H1 (cell line): Measurements from ENCODE around the gene KAT5. TPM values are rescaled to one million over a fixed set of nuclear protein-coding genes. Genes with fewer than 3 reads are reported as not detected.

Source experiments
- CTCF ChIA-PET: fragments of 300-600 bp; sonication (Branson Sonifier 250); formaldehyde crosslinking; loops from one replicate; lab custom pipeline; 2021; ENCODE audit not compliant: partially characterized antibody; lab: Charles Lee
- POLR2A ChIA-PET: fragments of 300-600 bp; sonication (Branson Sonifier 250); formaldehyde crosslinking; loops from one replicate; lab custom pipeline; 2021; ENCODE audit warnings: inconsistent platforms; ENCODE audit not compliant: partially characterized antibody; lab: Charles Lee
- DNase-seq, 2 experiments: peaks; one replicate each; pipeline versions ENCODE4 v3.0.0 to v3.0.0-alpha.2; 2010 to 2022; ENCODE audit warnings: low spot score in 2 of 2, low read depth in 1 of 2, mixed read lengths in 1 of 2
- FAIRE-seq: peaks from 2 replicates; lab custom pipeline; 2011; peaks lifted over from hg19 to GRCh38; lab: Jason Lieb, UNC
- H2AFZ ChIP-seq: 2 replicates; pipeline ENCODE4 v1.8.1; 2012; ENCODE audit warnings: low read length, inconsistent platforms
- H2AK5ac ChIP-seq: 2 replicates; pipeline ENCODE4 v1.6.1; 2013; ENCODE audit warnings: low read depth, low read length
- H2BK120ac ChIP-seq: replicated peaks from 2 replicates; pipeline ENCODE3; 2013; ENCODE audit warnings: low read depth, low read length, inconsistent platforms
- H2BK12ac ChIP-seq: 2 replicates; pipeline ENCODE4 v1.6.1; 2013; ENCODE audit warnings: low read depth, low read length
- H2BK15ac ChIP-seq: 2 replicates; pipeline ENCODE4 v1.6.1; 2013; ENCODE audit warnings: low read length
- H2BK20ac ChIP-seq: 2 replicates; pipeline ENCODE4 v1.6.1; 2013; ENCODE audit warnings: low read length
- H2BK5ac ChIP-seq: 2 replicates; pipeline ENCODE4 v1.6.1; 2013; ENCODE audit warnings: low read depth, low read length
- H3K14ac ChIP-seq: 2 replicates; pipeline ENCODE4 v1.6.1; 2013; ENCODE audit warnings: inconsistent platforms; ENCODE audit not compliant: insufficient read length
- H3K18ac ChIP-seq: 2 replicates; pipeline ENCODE4 v1.6.1; 2013; ENCODE audit warnings: low read length; ENCODE audit errors: extremely low read depth
- H3K23ac ChIP-seq: 2 replicates; pipeline ENCODE4 v1.6.1; 2013; ENCODE audit warnings: inconsistent platforms; ENCODE audit not compliant: insufficient read length
- H3K23me2 ChIP-seq: 2 replicates; pipeline ENCODE4 v1.6.1; 2013; ENCODE audit warnings: low read depth, low read length
- H3K27ac ChIP-seq: 2 replicates; pipeline ENCODE4 v1.6.1; 2011; ENCODE audit warnings: low read depth, low read length, inconsistent platforms
- H3K27me3 ChIP-seq, 4 experiments: replicated peaks in 1 of 4; 1 replicate in 1 of 4; 2 replicates in 3 of 4; pipeline versions ENCODE4 v1.6.1 to v1.8.1; 2011 to 2013; ENCODE audit warnings: low read length in 3 of 4, mild to moderate bottlenecking in 3 of 4, inconsistent platforms in 2 of 4, mixed read lengths in 2 of 4, moderate library complexity in 1 of 4; ENCODE audit not compliant: control insufficient read depth in 3 of 4, insufficient read depth in 3 of 4; ENCODE audit errors: extremely low read depth in 1 of 4
- H3K36me3 ChIP-seq, 4 experiments: 2 replicates each; pipeline versions ENCODE4 v1.6.1 to v1.8.1; 2011 to 2013; ENCODE audit warnings: mild to moderate bottlenecking in 4 of 4, low read length in 3 of 4, moderate library complexity in 2 of 4, control low read depth in 1 of 4, inconsistent platforms in 1 of 4; ENCODE audit not compliant: insufficient read depth in 4 of 4, control insufficient read depth in 2 of 4
- H3K4ac ChIP-seq: replicated peaks from 2 replicates; pipeline ENCODE3; 2013; ENCODE audit warnings: low read length, low read depth, mixed read lengths, inconsistent platforms; ENCODE audit not compliant: insufficient read length
- H3K4me1 ChIP-seq, 4 experiments: replicated peaks in 1 of 4; 1 replicate in 1 of 4; 2 replicates in 3 of 4; pipeline versions ENCODE4 v1.6.1 to v1.8.1; 2011 to 2013; ENCODE audit warnings: low read length in 3 of 4, inconsistent platforms in 2 of 4, mixed read lengths in 1 of 4; ENCODE audit not compliant: insufficient read depth in 4 of 4, control insufficient read depth in 3 of 4
- H3K4me2 ChIP-seq, 2 experiments: 2 replicates each; pipeline versions ENCODE4 v1.6.1 to v1.8.1; 2011 to 2013; ENCODE audit warnings: low read depth in 2 of 2, low read length in 2 of 2, control low read depth in 1 of 2, inconsistent platforms in 1 of 2, mild to moderate bottlenecking in 1 of 2; ENCODE audit not compliant: insufficient read depth in 1 of 2
- H3K4me3 ChIP-seq, 4 experiments: fragments of 200-600, 300-600 bp in 1 of 4; sonication (generic), shearing (Covaris generic), sonication (Bioruptor Twin) in 1 of 4; 2 replicates each; pipeline versions ENCODE4 v1.5.1 to v1.8.1; 2011 to 2016; ENCODE audit warnings: low read length in 4 of 4, low read depth in 3 of 4, control low read depth in 2 of 4, inconsistent platforms in 2 of 4, mild to moderate bottlenecking in 2 of 4, mixed read lengths in 1 of 4, moderate library complexity in 1 of 4; ENCODE audit not compliant: insufficient read depth in 2 of 4; ENCODE audit errors: extremely low read depth in 1 of 4
- H3K56ac ChIP-seq: replicated peaks from 2 replicates; pipeline ENCODE3; 2013; ENCODE audit warnings: low read depth, mild to moderate bottlenecking, mixed read lengths, low read length, inconsistent platforms; ENCODE audit not compliant: insufficient read length
- H3K79me1 ChIP-seq: 2 replicates; pipeline ENCODE4 v1.6.1; 2013; ENCODE audit warnings: low read depth, low read length, control low read depth
- H3K79me2 ChIP-seq, 2 experiments: 2 replicates each; pipeline versions ENCODE4 v1.6.1 to v1.8.1; 2012 to 2013; ENCODE audit warnings: low read length in 2 of 2, mild to moderate bottlenecking in 2 of 2, inconsistent platforms in 1 of 2; ENCODE audit not compliant: insufficient read depth in 2 of 2, control insufficient read depth in 1 of 2
- H3K9ac ChIP-seq, 4 experiments: replicated peaks in 1 of 4; 1 replicate in 1 of 4; 2 replicates in 3 of 4; pipeline versions ENCODE4 v1.6.1 to v1.8.1; 2011 to 2013; ENCODE audit warnings: low read depth in 3 of 4, low read length in 3 of 4, control low read depth in 2 of 4, mild to moderate bottlenecking in 2 of 4, moderate library complexity in 2 of 4, inconsistent platforms in 1 of 4; ENCODE audit errors: extremely low read depth in 1 of 4
- H3K9me3 ChIP-seq, 2 experiments: 2 replicates each; pipeline versions ENCODE4 v1.6.1 to v1.8.1; 2012 to 2013; ENCODE audit warnings: mild to moderate bottlenecking in 2 of 2, moderate library complexity in 2 of 2, control low read depth in 1 of 2, inconsistent platforms in 1 of 2, low read depth in 1 of 2, low read length in 1 of 2, mixed read lengths in 1 of 2; ENCODE audit not compliant: insufficient read depth in 2 of 2
- H4K20me1 ChIP-seq, 2 experiments: replicated peaks in 1 of 2; 2 replicates each; pipeline versions ENCODE3 to v1.8.1; 2011 to 2013; ENCODE audit warnings: inconsistent platforms in 2 of 2, low read length in 2 of 2, mild to moderate bottlenecking in 1 of 2; ENCODE audit not compliant: insufficient read depth in 2 of 2, control insufficient read depth in 1 of 2
- H4K5ac ChIP-seq: 2 replicates; pipeline ENCODE4 v1.6.1; 2013; ENCODE audit warnings: low read length, low read depth, mixed read lengths, inconsistent platforms; ENCODE audit not compliant: insufficient read length
- H4K8ac ChIP-seq: 2 replicates; pipeline ENCODE4 v1.8.0; 2013; ENCODE audit warnings: mild to moderate bottlenecking, moderate library complexity, low read length, inconsistent platforms; ENCODE audit not compliant: insufficient read depth; ENCODE audit errors: extremely low read depth
- H4K91ac ChIP-seq: replicated peaks from 2 replicates; pipeline ENCODE3; 2013; ENCODE audit warnings: low read length, mixed read lengths, inconsistent platforms; ENCODE audit not compliant: insufficient read length
- CEBPB ChIP-seq: IDR thresholded peaks from 2 replicates; pipeline ENCODE4 v1.6.1; 2012; ENCODE audit warnings: low read depth, low read length
- EP300 ChIP-seq, 2 experiments: IDR thresholded peaks; 1 replicate in 1 of 2; 2 replicates in 1 of 2; pipeline ENCODE4 v1.6.1; 2011 to 2012; ENCODE audit warnings: low read depth in 2 of 2, low read length in 2 of 2, mild to moderate bottlenecking in 2 of 2, borderline replicate concordance in 1 of 2, inconsistent platforms in 1 of 2, moderate library complexity in 1 of 2
- HDAC6 ChIP-seq: IDR thresholded peaks from one replicate; pipeline ENCODE4 v1.7.1; 2012; ENCODE audit warnings: low read depth, mild to moderate bottlenecking, inconsistent platforms, low read length, moderate library complexity
- POLR2A ChIP-seq, 2 experiments: IDR thresholded peaks; 1 replicate in 1 of 2; 2 replicates in 1 of 2; pipeline ENCODE4 v1.6.1; 2011; ENCODE audit warnings: low read depth in 2 of 2, low read length in 2 of 2, mild to moderate bottlenecking in 2 of 2; ENCODE audit errors: control extremely low read depth in 1 of 2
- SAP30 ChIP-seq: fragments of 300-600 bp; sonication (generic); IDR thresholded peaks from 2 replicates; pipeline ENCODE4 v1.7.1; 2012; ENCODE audit warnings: low read length, moderate library complexity, mild to moderate bottlenecking, inconsistent platforms; ENCODE audit not compliant: insufficient read depth, insufficient replicate concordance
- SP2 ChIP-seq: IDR thresholded peaks from 2 replicates; pipeline ENCODE4 v1.6.1; 2012; ENCODE audit warnings: mild to moderate bottlenecking, low read length, inconsistent platforms
- SP4 ChIP-seq: IDR thresholded peaks from 2 replicates; pipeline ENCODE4 v1.6.1; 2012; ENCODE audit warnings: low read length, inconsistent platforms
- SRF ChIP-seq: IDR thresholded peaks from 2 replicates; pipeline ENCODE4 v1.6.1; 2011; ENCODE audit warnings: mild to moderate bottlenecking, low read depth, low read length, moderate library complexity
- TAF7 ChIP-seq: optimal IDR thresholded peaks from 2 replicates; pipeline ENCODE3; 2011; ENCODE audit warnings: low read depth, mild to moderate bottlenecking, inconsistent platforms, low read length, moderate library complexity, borderline replicate concordance
- TBP ChIP-seq: IDR thresholded peaks from 2 replicates; pipeline ENCODE4 v1.6.1; 2011; ENCODE audit warnings: low read depth, low read length, improper control_type of control experiment
- WGBS, 2 experiments: shearing (Covaris generic) in 1 of 2; methylation state at CpG; one replicate each; pipeline versions ENCODE4 v1.1.6 to v1.1.7; 2013 to 2015; ENCODE audit warnings: low lambda C conversion rate in 2 of 2, mixed read lengths in 2 of 2, inconsistent platforms in 1 of 2, low coverage in 1 of 2, missing lambda C conversion rate in 1 of 2; ENCODE audit not compliant: insufficient replicate concordance in 2 of 2, insufficient coverage in 1 of 2, insufficient read length in 1 of 2; ENCODE audit errors: extremely low coverage in 1 of 2, missing lambda C conversion rate in 1 of 2; 5-methylcytosine and 5-hydroxymethylcytosine counted together
- polyA plus RNA-seq, 7 experiments: library from polyadenylated mRNA; depleted of rRNA in 3 of 7; stranded (reverse) in 5 of 7; unstranded in 2 of 7; fragments of >200 nt in 5 of 7; fragments of 200-250 nt in 2 of 7; gene quantifications; 1 replicate in 5 of 7; 2 replicates in 1 of 7; 4 replicates in 1 of 7; pipeline versions ENCODE4 v1.2.1 to v1.2.3, GENCODE V29; 2011 to 2013; ENCODE audit warnings: missing spikeins in 2 of 7, mixed read lengths in 2 of 7
- total RNA-seq: library from RNA; stranded (reverse); fragmentation: NEBNext Ultra II Directional; extraction: Animal tissue kit (Norgen Biotek cat#: 25700); gene quantifications from 2 replicates; pipeline ENCODE4 v1.2.1, GENCODE V29; 2021

Gene KAT5
- total and polyA plus RNA-seq, 2 of the 8 experiments (the other 6 are each of a cell fraction or from before 2014, with no cell fraction given): 26.7 to 37.4 TPM

DNA sequence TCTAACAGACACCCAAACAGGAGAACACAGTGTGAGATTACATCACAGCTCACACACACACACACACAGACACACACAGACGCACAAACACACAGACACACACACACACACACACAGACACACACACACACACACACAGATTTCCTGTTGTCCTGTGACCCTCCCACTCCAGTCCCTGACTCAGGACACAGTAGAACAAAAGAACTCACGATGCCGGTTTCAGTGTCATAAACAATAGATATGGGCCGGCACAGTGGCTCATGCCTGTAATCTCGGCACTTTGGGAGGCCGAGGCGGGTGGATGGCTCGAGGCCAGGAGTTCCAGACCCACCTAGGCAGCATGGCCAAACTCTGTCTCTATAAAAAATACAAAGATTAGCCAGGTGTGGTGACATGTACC is 13.8 kb upstream of the KAT5 start:
- TF ChIP-seq TBP (no peak), TAF7 (no peak), POLR2A (IDR thresholded peaks at IDR 0.05; ENCODE audit: control extremely low read depth in 1 of 2, low read depth in 2 of 2, low read length in 2 of 2) (no peak), CEBPB (no peak), SP4 (no peak), HDAC6 (no peak), SAP30 (no peak), EP300 (IDR thresholded peaks at IDR 0.05; ENCODE audit: borderline replicate concordance in 1 of 2, low read depth in 2 of 2, low read length in 2 of 2) (no peak), SRF (no peak), SP2 (no peak)
- no peak overlapping the region for H3K14ac ChIP-seq
- WGBS, 2 experiments: 83% methylated on average over 8 of the region's 8 CpGs; no CpG with 5 or more reads in 1 of the 2 experiments

More for the DNA sequence above, 13.8 kb upstream of the KAT5 start:
- Histone ChIP-seq H3K36me3 (no peaks in the 10 kb centered on the region), H3K23ac (no peak overlapping the region), H4K20me1 (no peaks in the 10 kb centered on the region), H3K79me1 (no peaks in the 10 kb centered on the region), H2BK120ac (no peak overlapping the region), H2BK20ac (no peak overlapping the region), H3K9me3 (0 out of 4 replicates have a peak, but pooled peaks cover 0 to 7% of the 10 kb centered on the region in 2 experiments), H3K4me3 (no peak overlapping the region), H4K8ac (no peak overlapping the region), H3K4me1 (no peaks in the 10 kb centered on the region), H3K56ac (no peak overlapping the region), H3K9ac (no peak overlapping the region), H3K27ac (no peak overlapping the region), H2BK12ac (no peak overlapping the region), H2AFZ (no peak overlapping the region), H4K91ac (no peak overlapping the region), H3K79me2 (no peaks in the 10 kb centered on the region), H3K23me2 (peaks cover 1% of the 10 kb centered on the region; the same call in 1 of the 2 replicates), H2BK15ac (no peak overlapping the region), H4K5ac (no peak overlapping the region), H2AK5ac (no peak overlapping the region), H2BK5ac (no peak overlapping the region), H3K18ac (no peak overlapping the region), H3K4me2 (no peak overlapping the region), H3K27me3 (no peaks in the 10 kb centered on the region; a peak in 3 of 7 replicates), H3K4ac (no peak overlapping the region)
- ChIA-PET POLR2A (no interaction called here), CTCF (interaction anchor here (0.6 kb wide), 1 partner anchor 47 kb away, joined by 5 read pairs; no protein-coding TSS in a partner anchor)
- FAIRE-seq: no peak
- no peak for DNase-seq
